GM19193 (cell line): ENCODE measurements around the gene PRR23C.

Source experiments
- POLR2A ChIP-seq: IDR thresholded peaks from 4 replicates; pipeline ENCODE4 v1.6.1; 2011; ENCODE audit not compliant: insufficient read depth, insufficient read length; ENCODE audit errors: extremely low read depth

PRR23C gene

GRCh38 chr3:139044366-139045210 is at the start of gene PRR23C:
Gene PRR23C, minus strand, starts transcription at chr3:139044892. Its CDS starts 272 bp downstream, at chr3:139044620.
- TF ChIP-seq POLR2A = no peak

GRCh38 chr3:139093840-139094239 is 49.1 kb upstream of the PRR23C start:
- no peak for TF ChIP-seq POLR2A

GRCh38 chr3:139088462-139089324 is 44.0 kb upstream of the PRR23C start:
- TF ChIP-seq POLR2A = no peak

- no peak for TF ChIP-seq POLR2A
These were observed 42.9 kb upstream of the PRR23C start for GRCh38 chr3:139087621-139088020.

GRCh38 chr3:139084176-139084575 is 39.5 kb upstream of the PRR23C start:
- TF ChIP-seq POLR2A = no peak

- no peak for TF ChIP-seq POLR2A
These were observed 29.9 kb upstream of the PRR23C start for GRCh38 chr3:139074565-139075115.

GRCh38 chr3:139062918-139063317 is 18.2 kb upstream of the PRR23C start:
- TF ChIP-seq POLR2A = no peak

- TF ChIP-seq POLR2A = no peak
These were observed 8.3 kb upstream of the PRR23C start for GRCh38 chr3:139052802-139053600.

- TF ChIP-seq POLR2A = no peak
These were observed 932 bp downstream of the PRR23C start for GRCh38 chr3:139043554-139044365.

- no peak for TF ChIP-seq POLR2A
These were observed 7.2 kb downstream of the PRR23C start for GRCh38 chr3:139037478-139037877.

GRCh38 chr3:139032326-139033002 is 12.2 kb downstream of the PRR23C start:
- no peak for TF ChIP-seq POLR2A

- TF ChIP-seq POLR2A = no peak
These were observed 19.7 kb downstream of the PRR23C start for GRCh38 chr3:139024968-139025367.

- TF ChIP-seq POLR2A = no peak
These were observed 23.8 kb downstream of the PRR23C start, which contains the start of gene PRR23B for GRCh38 chr3:139020868-139021234. Gene PRR23B, minus strand, starts transcription at chr3:139020926. Its CDS starts 265 bp downstream, at chr3:139020661.
